Adrenal gland (tissue), 12 donors: Measurements from ENCODE around the gene HSPA1L. TPM values are rescaled to one million over a fixed set of nuclear protein-coding genes. Genes with fewer than 3 reads are reported as not detected.

Experiments
- DNase-seq, 7 donors: peaks; one replicate each; pipeline ENCODE4 v3.0.0-alpha.2; 2019 to 2020
- H3K27ac ChIP-seq, 5 donors: fragments of 200-600 bp; sonication (generic) in 4 of 5; 1 replicate in 3 of 5; 2 replicates in 2 of 5; pipeline versions ENCODE4 v1.5.1 to v1.8.0; 2016 to 2020; ENCODE audit warnings: mild to moderate bottlenecking in 1 of 5
- H3K27me3 ChIP-seq: fragments of 200-600 bp; 2 replicates; pipeline ENCODE4 v1.8.0; 2021
- H3K36me3 ChIP-seq, 2 donors: fragments of 200-600 bp; replicated peaks in 1 of 2; 1 replicate in 1 of 2; 2 replicates in 1 of 2; pipeline versions ENCODE4 v1.5.1 to v1.8.0; 2018 to 2022
- H3K4me1 ChIP-seq, 2 donors: fragments of 200-600 bp; replicated peaks in 1 of 2; 1 replicate in 1 of 2; 2 replicates in 1 of 2; pipeline versions ENCODE4 v1.5.1 to v1.8.0; 2018 to 2021
- H3K4me3 ChIP-seq, 4 donors: fragments of 200-600 bp; sonication (generic) in 3 of 4; one replicate each; pipeline ENCODE4 v1.5.1; 2016 to 2018
- H3K9me3 ChIP-seq, 3 donors: fragments of 200-600 bp; sonication (generic) in 1 of 3; replicated peaks in 1 of 3; 1 replicate in 2 of 3; 2 replicates in 1 of 3; pipeline versions ENCODE4 v1.5.1 to v1.8.0; 2016 to 2021
- CTCF ChIP-seq, 6 experiments: fragments of 450-650 bp in 4 of 6; fragments of 200-600 bp in 2 of 6; sonication (generic) in 1 of 6; IDR thresholded peaks; 1 replicate in 5 of 6; 2 replicates in 1 of 6; pipeline versions ENCODE4 v1.5.1 to v1.8.0; 2016 to 2021; ENCODE audit warnings: antibody characterized with exemption in 6 of 6, mild to moderate bottlenecking in 2 of 6, moderate library complexity in 1 of 6
- POLR2A ChIP-seq, 2 donors: fragments of 450-650 bp; IDR thresholded peaks; one replicate each; pipeline ENCODE4 v1.6.1; 2017; ENCODE audit warnings: antibody characterized with exemption in 2 of 2, mild to moderate bottlenecking in 2 of 2, moderate library complexity in 1 of 2
- WGBS, 4 donors: extraction: QIAGEN DNeasy Blood & Tissue Kit in 2 of 4; methylation state at CpG; one replicate each; pipeline versions ENCODE4 v1.1.5 to v1.1.7; 2013 to 2017; 5-methylcytosine and 5-hydroxymethylcytosine counted together
- intact Hi-C, 2 donors: fragments of 100-400 bp; cut with DNase I; formaldehyde crosslinking; loops; one replicate each; pipeline versions ENCODE4 v1.14.1 to v1.15.0; 2022 to 2023
- polyA plus RNA-seq, 3 donors: library from polyadenylated mRNA; stranded (reverse); fragments of 200-250 nt in 2 of 3; fragments of 350-450 nt in 1 of 3; fragmentation: Illumina TruSeq in 1 of 3; extraction: RNeasy Lipid Tissue Mini Kit (QIAGEN cat#74804) in 1 of 3; gene quantifications; one replicate each; pipeline ENCODE4 v1.2.3, GENCODE V29; 2013 to 2014
- total RNA-seq, 9 donors: library from RNA; depleted of rRNA in 4 of 9; stranded (reverse); fragments of >200 nt in 4 of 9; fragments of 120-200 nt in 1 of 9; fragmentation: NEBNext Ultra II Directional in 1 of 9; extraction: Animal tissue kit (Norgen Biotek cat#: 25700) in 1 of 9; gene quantifications; one replicate each; pipeline versions ENCODE4 v1.1.0 to v1.2.4, GENCODE V29; 2013 to 2023
- donor health status: healthy with polysubstance abuse.
- donor health status: Bipolar disorder and iron deficiency.
- donor health status: DM: yes; HTN: yes; CAD: no.
- donor health status: DM: no; HTN: no; CAD: no.
- donor health status: DM: no; HTN: no; CAD: no.
- donor health status: DM: yes; HTN: yes; CAD: no.

Gene HSPA1L
- total and polyA plus RNA-seq, 12 donors: 0.79 to 5.3 (median 1.9) TPM

- H3K27ac ChIP-seq: no peak overlapping the region
- WGBS, 4 donors: 79 to 96% (median 94%) methylated on average over 9 to 23 of the region's 23 CpGs
- H3K9me3 ChIP-seq: no peaks in the 10 kb centered on the region
- intact Hi-C loops: no loop called here
- H3K4me3 ChIP-seq: no peak overlapping the region
- no peak for DNase-seq
- H3K4me1 ChIP-seq: peaks cover 6 to 8% of the 10 kb centered on the region in 2 donors
- H3K36me3 ChIP-seq: peaks cover 0 to 74% of the 10 kb centered on the region in 2 donors
- no peak for TF ChIP-seq CTCF (IDR thresholded peaks at IDR 0.05)
- no peak for TF ChIP-seq POLR2A (IDR thresholded peaks at IDR 0.05)
- H3K27me3 ChIP-seq: no peaks in the 10 kb centered on the region
Measured at GRCh38 chr6:31781244-31782125, 33.6 kb downstream of the HSPA1L start.

- Histone ChIP-seq H3K27me3 (no peaks in the 10 kb centered on the region), H3K9me3 (no peaks in the 10 kb centered on the region), H3K27ac (no peak overlapping the region), H3K4me1 (peaks cover 6 to 8% of the 10 kb centered on the region in 2 donors), H3K36me3 (peaks cover 0 to 74% of the 10 kb centered on the region in 2 donors), H3K4me3 (no peak overlapping the region)
- TF ChIP-seq POLR2A (IDR thresholded peaks at IDR 0.05): no peak
- TF ChIP-seq CTCF (IDR thresholded peaks at IDR 0.05): no peak
- 89 to 95% (median 93%) methylated on average over 4 to 20 of the region's 20 CpGs for WGBS, 4 donors
- DNase-seq: no peak
- intact Hi-C loops: no loop called here
Measured at GRCh38 chr6:31780507-31781243, 34.4 kb downstream of the HSPA1L start.

- DNase-seq: no peak
- Histone ChIP-seq H3K9me3 (no peaks in the 10 kb centered on the region), H3K4me1 (peaks cover 6 to 8% of the 10 kb centered on the region in 2 donors), H3K4me3 (no peak overlapping the region), H3K27me3 (no peaks in the 10 kb centered on the region), H3K36me3 (peaks cover 0 to 66% of the 10 kb centered on the region in 2 donors), H3K27ac (no peak overlapping the region)
- intact Hi-C loops: no loop called here
- 91 to 95% (median 94%) methylated on average over 3 to 10 of the region's 10 CpGs; no CpG with 5 or more reads in 1 of the 4 donors for WGBS, 4 donors
- TF ChIP-seq CTCF (IDR thresholded peaks at IDR 0.05) (no peak), POLR2A (IDR thresholded peaks at IDR 0.05) (no peak)
Measured at GRCh38 chr6:31779908-31780307, 35.2 kb downstream of the HSPA1L start.
